Stimulated activated CD4-positive, alpha-beta T cell treated with anti-CD3 and anti-CD28 coated beads, Interleukin-15, amount 100 ng/mL, for 24 hours (primary cell): ENCODE measurements around the gene RAD51B.

Source experiments
- DNase-seq: peaks from one replicate; pipeline ENCODE4 v3.0.0-alpha.2; 2020

RAD51B gene

DNA sequence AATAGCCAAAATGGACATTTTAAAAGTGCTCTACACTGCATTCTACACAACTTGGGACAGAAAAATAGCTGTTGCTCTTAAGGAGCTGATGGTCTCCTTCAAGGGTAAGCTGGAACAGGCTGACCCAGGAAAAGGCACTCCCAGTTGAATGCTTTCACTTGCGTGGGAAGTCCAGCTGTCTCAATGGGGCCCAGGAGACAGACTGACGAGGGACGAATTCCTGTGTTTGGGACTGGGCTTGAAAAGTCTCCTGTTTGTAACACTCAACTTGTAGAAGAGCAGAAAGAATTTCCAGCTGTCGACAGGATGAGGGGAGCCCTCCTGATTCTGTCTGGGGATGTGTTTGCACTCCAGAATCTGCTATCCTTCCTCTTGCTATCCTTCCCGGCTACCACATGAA lies 792.5 kb downstream of the RAD51B start:
- DNase-seq = no peak

- no peak for DNase-seq
Measured at GRCh38 chr14:68616221-68616902, 796.8 kb downstream of the RAD51B start.

DNA sequence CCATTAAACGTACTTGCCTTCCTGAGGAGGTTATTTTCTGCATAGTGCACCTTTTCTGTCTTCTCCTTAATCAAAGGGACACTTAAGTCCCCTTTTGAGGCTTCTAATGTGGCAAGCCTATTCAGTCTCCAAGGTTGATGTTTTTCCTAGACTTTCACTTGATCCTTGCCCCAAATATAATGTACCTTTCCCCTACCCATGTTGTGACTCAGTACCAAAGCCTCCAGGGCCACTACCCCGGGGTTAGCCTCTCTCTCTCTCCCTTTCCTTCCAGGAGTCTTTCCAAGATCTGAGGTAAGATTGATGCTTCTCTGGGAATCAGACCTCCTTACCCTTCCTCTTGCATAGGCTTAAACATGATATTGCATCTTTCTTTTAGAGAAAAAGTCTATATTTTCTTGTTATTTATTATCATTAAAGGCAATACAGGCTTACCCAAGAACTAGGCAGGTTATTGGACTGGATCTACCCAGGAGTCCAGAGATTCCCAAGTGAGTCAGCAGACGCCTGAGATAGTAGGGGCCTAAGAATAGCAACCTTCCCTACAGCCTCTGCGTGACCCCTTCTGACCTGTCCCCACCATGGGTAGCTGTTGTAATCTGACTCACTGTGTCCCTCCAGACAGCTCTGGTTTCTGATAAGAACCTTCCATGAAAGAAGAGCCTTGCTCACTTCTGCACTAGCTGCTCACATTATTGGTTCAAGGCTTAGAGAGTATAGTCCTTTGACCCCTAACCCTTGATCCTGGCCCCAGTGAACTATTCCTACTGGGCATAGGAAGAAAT lies 800.4 kb downstream of the RAD51B start:
- DNase-seq = no peak

DNA sequence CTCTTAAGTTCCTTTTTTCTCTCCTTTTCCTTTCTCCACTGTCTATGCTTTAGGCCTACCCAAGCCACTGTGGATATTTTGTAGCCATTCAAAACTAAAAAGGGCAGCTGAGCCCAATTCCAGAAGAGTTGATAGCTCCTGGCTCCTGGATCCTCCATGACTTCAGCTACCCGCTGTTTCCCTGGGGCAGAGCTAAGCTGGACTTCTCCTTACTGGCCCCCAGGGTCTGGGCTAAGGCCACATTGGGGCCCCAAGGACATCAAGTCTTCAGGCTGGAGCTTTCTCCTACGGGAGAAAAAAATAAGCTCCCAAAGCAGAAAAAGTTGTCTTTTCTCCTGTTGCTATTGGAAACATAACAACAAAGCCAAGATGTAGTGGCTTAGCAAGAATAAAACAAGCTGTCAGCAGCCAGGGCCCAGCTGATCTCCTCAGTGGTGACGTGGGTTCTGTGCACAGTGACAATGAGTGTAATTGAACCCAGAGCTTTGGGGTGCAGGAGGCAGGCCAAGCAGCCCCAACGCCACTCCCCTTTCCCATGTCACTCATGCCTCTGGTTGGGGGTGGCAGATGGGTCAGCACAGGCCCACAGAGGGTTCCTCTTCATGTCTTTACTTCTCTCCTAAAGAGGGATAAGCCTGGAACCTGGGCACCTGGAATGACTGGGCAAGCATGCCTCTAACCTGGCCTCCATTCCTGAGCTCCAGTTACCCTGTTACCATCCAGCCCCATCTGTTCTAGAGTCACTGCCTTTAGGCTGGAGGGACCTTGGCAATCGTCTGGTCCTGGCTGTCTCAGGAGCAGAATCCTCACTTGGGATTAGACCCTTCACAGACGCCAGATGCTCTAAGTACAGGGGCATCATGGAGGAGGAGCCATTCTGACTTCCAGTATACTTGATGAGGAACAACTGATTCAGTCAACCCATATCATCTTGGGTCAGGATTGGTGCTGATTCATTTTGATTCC lies 802.1 kb downstream of the RAD51B start:
- no peak for DNase-seq

- no peak for DNase-seq
Measured at GRCh38 chr14:68622856-68623255, 803.3 kb downstream of the RAD51B start.

DNA sequence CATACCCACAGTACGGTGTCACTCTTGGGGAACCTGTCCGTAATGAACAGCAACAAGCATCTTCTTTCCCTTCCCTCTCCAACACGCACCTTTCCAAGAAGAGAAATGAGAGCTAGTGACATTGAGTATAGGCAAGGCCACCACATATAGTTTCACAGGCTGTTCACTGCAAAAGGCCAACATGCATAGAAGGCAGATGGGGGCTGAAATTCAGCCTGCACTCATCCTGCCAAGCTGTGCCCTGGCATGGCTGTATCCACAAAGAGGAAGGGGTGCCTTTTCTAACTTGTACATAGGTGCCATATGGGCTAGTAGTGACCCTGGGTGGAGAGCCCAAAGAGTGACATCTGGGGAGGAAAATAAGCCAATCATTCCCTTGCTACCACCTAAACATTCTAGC lies 803.7 kb downstream of the RAD51B start:
- DNase-seq = no peak

- no peak for DNase-seq
Measured at GRCh38 chr14:68623826-68624225, 804.2 kb downstream of the RAD51B start.

- no peak for DNase-seq
Measured at GRCh38 chr14:68624541-68625220, 805.1 kb downstream of the RAD51B start.

GRCh38 chr14:68625366-68626090 lies 805.9 kb downstream of the RAD51B start:
- DNase-seq = no peak

DNA sequence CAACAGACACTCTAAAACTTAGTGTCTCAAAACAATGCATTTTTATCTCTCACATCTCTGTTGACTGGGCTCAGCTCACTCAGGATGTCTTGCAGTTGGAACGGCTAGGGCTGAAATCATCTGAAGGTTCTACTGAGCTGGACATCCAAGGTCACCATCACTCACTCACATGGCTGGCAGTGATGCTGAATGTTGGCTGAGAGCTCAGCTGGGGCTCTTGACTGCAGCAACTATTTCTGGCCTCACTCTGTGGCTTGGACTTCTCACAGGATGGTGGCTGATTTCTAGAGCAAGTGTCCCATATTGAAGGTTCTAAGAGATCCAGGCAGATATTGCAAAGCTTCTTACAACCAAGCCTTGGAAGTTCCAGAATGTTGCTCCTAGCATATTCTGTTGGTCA lies 806.8 kb downstream of the RAD51B start:
- no peak for DNase-seq

DNA sequence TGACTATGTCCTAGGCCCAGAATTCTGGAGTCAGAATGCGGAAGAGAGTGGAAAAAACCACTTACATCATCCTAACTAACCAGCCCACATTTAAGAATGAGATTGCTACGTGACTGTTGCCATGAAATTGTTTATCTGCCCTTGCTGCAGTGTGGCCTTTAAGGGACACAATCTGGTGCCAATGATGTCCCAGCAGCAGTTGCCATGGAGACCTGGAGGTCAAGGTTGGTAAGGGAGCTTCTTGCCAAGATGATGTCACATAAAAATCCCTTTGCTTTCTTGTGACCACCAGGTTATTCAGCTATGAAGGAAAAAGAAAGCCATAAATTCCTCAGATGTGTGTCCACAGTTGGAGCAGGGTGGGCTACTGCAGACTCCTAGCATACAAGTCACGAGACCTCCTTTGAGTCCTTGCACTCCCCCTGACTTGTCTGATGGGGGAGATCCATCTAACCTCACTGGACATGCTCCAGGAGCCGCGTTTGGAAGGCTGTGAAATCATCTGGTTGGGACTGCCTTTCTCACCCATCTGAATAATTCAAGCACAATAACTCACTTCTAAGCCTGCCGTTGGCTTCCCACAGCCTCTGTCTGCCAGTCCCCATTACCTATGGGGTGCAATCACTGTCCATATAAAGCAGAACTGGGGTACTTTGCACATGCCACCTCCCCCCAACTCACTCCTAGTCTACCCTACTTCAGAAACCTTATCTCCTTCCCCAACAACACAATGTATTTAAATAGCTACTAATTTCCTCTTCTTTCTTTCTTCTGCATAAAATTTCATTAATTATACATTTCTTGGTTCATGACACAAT lies 807.7 kb downstream of the RAD51B start:
- DNase-seq = no peak

DNA sequence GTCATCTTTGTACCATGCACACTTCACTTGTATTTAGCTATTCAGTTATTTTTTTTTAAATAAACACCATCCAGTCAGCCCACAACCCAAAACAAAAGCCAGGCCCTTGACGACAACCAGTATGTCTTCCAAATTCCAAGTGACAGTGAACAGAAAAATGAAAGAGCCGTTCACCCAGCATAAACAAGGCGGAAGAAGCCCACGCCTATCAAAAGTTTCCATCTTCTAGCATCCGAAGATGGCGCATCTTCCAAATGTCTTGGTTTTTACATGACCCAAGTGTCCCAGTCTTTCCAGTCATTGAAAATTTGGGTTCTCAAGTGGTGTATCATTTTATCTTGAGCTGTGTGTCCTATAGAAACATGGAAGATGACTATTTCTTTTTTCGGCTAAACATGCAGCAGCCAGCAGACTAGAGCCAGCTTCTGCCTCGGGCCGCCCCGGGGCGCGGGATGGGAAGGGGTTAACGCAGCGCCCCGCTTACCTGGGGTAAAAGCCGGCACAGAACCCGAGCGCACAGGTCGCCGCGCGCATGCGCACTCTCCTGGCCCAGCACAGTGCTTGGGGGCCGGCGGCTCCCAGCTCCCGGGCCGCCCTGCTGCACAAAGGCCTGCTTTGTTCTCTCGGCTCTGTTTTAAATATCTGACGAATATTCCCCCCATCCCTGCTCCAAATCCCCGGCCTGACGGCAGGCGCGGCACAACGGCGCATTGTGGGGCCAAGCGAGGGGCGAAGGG lies 808.5 kb downstream of the RAD51B start:
- DNase-seq = peak; percentile 75

GRCh38 chr14:68628605-68629310 lies 809.2 kb downstream of the RAD51B start:
- peak; percentile 42 for DNase-seq

- no peak for DNase-seq
Measured at GRCh38 chr14:68630081-68630571, 810.5 kb downstream of the RAD51B start.

- DNase-seq = no peak
Measured at GRCh38 chr14:68630611-68631393, 811.2 kb downstream of the RAD51B start.

DNA sequence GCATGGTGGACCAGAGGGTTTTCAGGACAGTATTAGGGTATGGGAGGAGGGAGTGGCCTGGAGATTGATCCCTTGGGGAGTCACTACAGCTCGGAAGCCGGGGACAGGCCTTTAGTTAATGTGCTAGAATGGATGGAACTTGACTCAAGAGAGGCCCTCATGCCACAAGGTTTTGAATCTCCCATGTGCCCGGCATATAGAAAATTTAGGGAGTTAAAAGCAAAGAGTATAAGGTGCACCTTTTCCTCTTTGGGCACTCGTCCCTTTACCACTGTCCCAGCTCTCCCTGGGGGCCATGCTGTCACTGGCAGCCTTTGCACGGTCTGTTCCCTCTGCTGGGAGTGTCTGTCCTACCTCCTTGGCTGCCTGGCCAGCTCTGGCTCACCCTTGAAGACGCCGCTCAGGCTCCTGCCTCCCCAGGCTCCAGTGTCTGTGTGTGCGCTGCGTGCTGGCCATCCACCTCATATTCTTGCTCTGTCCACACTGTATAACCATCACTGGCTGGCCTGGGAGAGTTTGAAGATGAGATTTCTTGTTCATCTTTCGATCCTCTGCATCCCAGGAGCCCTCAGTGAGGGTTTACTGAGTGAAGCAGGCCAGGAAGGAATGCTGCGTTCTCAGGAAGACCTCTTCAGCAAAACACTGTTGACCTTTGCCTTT lies 811.9 kb downstream of the RAD51B start:
- DNase-seq = no peak

DNA sequence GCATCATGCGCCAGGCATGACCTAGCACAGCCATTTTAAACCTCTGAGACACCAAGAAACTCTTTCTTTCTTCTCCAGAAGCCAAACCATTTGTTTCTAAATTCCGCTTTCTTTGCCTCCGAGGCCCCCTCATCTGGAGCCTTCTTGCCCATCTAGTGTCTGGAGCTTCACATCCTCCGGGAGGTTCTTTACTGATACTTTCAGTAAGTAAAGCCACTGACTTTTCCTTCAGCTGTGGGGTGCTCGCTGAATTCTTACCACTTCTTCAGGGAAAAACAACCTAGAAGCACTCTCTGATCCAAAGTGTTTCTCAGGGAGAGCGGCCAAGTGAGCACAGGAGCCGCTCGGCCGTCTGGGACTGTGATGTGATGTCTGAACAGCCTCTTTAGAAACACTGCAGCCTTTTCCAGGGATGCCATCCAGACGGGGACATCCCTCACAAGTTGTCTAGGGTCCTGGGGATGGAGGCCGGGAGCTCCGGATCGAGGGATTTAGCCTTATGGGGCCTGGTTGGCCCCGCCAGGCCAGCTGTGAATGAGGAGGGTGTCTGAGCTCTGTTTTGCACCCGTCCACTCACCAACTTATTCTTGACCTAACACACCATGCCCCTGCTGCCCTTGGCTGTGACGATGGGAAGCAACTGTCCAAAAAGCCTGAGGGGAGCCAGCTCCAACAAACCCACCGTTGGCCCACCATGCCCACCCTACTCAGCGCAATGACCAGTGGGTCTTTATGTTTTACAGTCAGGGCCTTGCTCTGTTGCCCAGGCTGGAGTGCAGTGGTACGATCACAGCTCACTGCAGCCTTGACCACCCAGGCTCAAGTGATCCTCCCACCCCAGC lies 812.7 kb downstream of the RAD51B start:
- no peak for DNase-seq
